SK-N-SH (cell line): ENCODE results near the gene LSS. TPM values are rescaled to one million over a fixed set of nuclear protein-coding genes. Genes with fewer than 3 reads are reported as not detected.
"Not testable (repeated sequence)": the region's sequence is repeated elsewhere in the genome, so short reads cannot be mapped to it uniquely, and the experiment has no call there.

ENCODE experiments used
- CTCF ChIA-PET: fragments of 300-600, 350-600 bp; formaldehyde crosslinking; extraction: SDS; loops from one replicate; lab custom pipeline; 2021; lab: Yijun Ruan, JAX
- POLR2A ChIA-PET: fragments of 350-600 bp; sonication (Branson Sonifier 250); formaldehyde crosslinking; extraction: SDS; loops from one replicate; lab custom pipeline; 2020; ENCODE audit warnings: antibody characterized with exemption, inconsistent platforms; lab: Yijun Ruan, JAX
- DNase-seq: peaks from one replicate; pipeline ENCODE4 v3.0.0; 2012
- H2AFZ ChIP-seq: fragments of 200-600 bp; sonication (generic); 2 replicates; pipeline ENCODE4 v1.8.1; 2016; ENCODE audit warnings: antibody characterized with exemption, mild to moderate bottlenecking, low read depth
- H3F3A ChIP-seq: fragments of 200-600 bp; sonication (generic); replicated peaks from 2 replicates; pipeline ENCODE3; 2016; ENCODE audit warnings: antibody characterized with exemption, mild to moderate bottlenecking; ENCODE audit not compliant: insufficient read depth
- H3K27ac ChIP-seq, 2 experiments: fragments of 200-500 bp in 1 of 2; fragments of 200-600 bp in 1 of 2; sonication (Bioruptor generic) in 1 of 2; sonication (generic), shearing (Covaris generic) in 1 of 2; 2 replicates each; pipeline versions ENCODE4 v1.5.1 to v1.6.1; 2014 to 2016; ENCODE audit warnings: low read depth in 2 of 2, inconsistent platforms in 1 of 2, low read length in 1 of 2, mild to moderate bottlenecking in 1 of 2, mixed read lengths in 1 of 2
- H3K27me3 ChIP-seq: fragments of 200-600 bp; sonication (generic), shearing (Covaris generic); 2 replicates; pipeline ENCODE4 v1.6.1; 2016; ENCODE audit warnings: mixed run types; ENCODE audit not compliant: insufficient read depth
- H3K36me3 ChIP-seq, 2 experiments: fragments of 200-500 bp in 1 of 2; fragments of 200-600 bp in 1 of 2; sonication (Bioruptor generic) in 1 of 2; sonication (generic) in 1 of 2; replicated peaks in 1 of 2; 2 replicates each; pipeline versions ENCODE3 to v1.5.1; 2014 to 2016; ENCODE audit warnings: low read length in 1 of 2, mild to moderate bottlenecking in 1 of 2; ENCODE audit not compliant: insufficient read depth in 2 of 2, control insufficient read depth in 1 of 2
- H3K4me1 ChIP-seq, 2 experiments: fragments of 200-500 bp in 1 of 2; fragments of 200-600 bp in 1 of 2; sonication (Bioruptor generic) in 1 of 2; sonication (generic), shearing (Covaris generic) in 1 of 2; 2 replicates each; pipeline versions ENCODE4 v1.5.1 to v1.6.1; 2014 to 2016; ENCODE audit warnings: low read depth in 1 of 2, low read length in 1 of 2, mixed run types in 1 of 2; ENCODE audit not compliant: insufficient read depth in 2 of 2, control insufficient read depth in 1 of 2
- H3K4me2 ChIP-seq: fragments of 200-600 bp; sonication (generic), shearing (Covaris generic); 2 replicates; pipeline ENCODE4 v1.6.1; 2017; ENCODE audit warnings: mixed run types
- H3K4me3 ChIP-seq, 2 experiments: fragments of 200-500 bp in 1 of 2; fragments of 200-600 bp in 1 of 2; sonication (Bioruptor generic) in 1 of 2; sonication (generic), shearing (Covaris generic) in 1 of 2; 2 replicates each; pipeline versions ENCODE4 v1.5.1 to v1.8.1; 2014 to 2016; ENCODE audit warnings: low read depth in 2 of 2, inconsistent platforms in 1 of 2, low read length in 1 of 2, mild to moderate bottlenecking in 1 of 2, mixed read lengths in 1 of 2, moderate library complexity in 1 of 2
- H3K79me2 ChIP-seq: fragments of 200-600 bp; sonication (generic); 2 replicates; pipeline ENCODE4 v1.8.1; 2017; ENCODE audit warnings: mild to moderate bottlenecking; ENCODE audit not compliant: insufficient read depth
- H3K9ac ChIP-seq: fragments of 200-600 bp; sonication (generic); 2 replicates; pipeline ENCODE4 v1.6.1; 2017; ENCODE audit warnings: mixed run types
- H3K9me2 ChIP-seq: fragments of 200-600 bp; sonication (generic); 2 replicates; pipeline ENCODE4 v1.6.1; 2017; ENCODE audit warnings: mixed run types
- H3K9me3 ChIP-seq: fragments of 200-600 bp; sonication (generic); 2 replicates; pipeline ENCODE4 v1.6.1; 2017; ENCODE audit warnings: mixed run types, mild to moderate bottlenecking, moderate library complexity
- H4K20me1 ChIP-seq: fragments of 200-600 bp; sonication (generic); 2 replicates; pipeline ENCODE4 v1.6.1; 2017; ENCODE audit warnings: mild to moderate bottlenecking, mixed run types; ENCODE audit not compliant: insufficient read depth
- CTCF ChIP-seq: fragments of 200-600 bp; sonication (generic); IDR thresholded peaks from 2 replicates; pipeline ENCODE4 v1.6.1; 2017; ENCODE audit warnings: antibody characterized with exemption, mild to moderate bottlenecking, moderate library complexity
- ELF1 ChIP-seq: IDR thresholded peaks from 2 replicates; pipeline ENCODE4 v1.4.0; 2012
- EZH2phosphoT487 ChIP-seq: fragments of 200-600 bp; sonication (generic); IDR thresholded peaks from 2 replicates; pipeline ENCODE4 v1.6.1; 2017; ENCODE audit warnings: low read depth, mixed run types, mild to moderate bottlenecking, antibody characterized with exemption, moderate library complexity, borderline replicate concordance
- FOXM1 ChIP-seq: IDR thresholded peaks from 2 replicates; pipeline ENCODE4 v1.4.0; 2012; ENCODE audit warnings: low read depth, mild to moderate bottlenecking
- JUND ChIP-seq: IDR thresholded peaks from 2 replicates; pipeline ENCODE4 v1.4.0; 2012
- MXI1 ChIP-seq: IDR thresholded peaks from 2 replicates; pipeline ENCODE4 v1.6.1; 2012; ENCODE audit warnings: mild to moderate bottlenecking, low read depth, low read length, improper control_type of control experiment
- NRF1 ChIP-seq: IDR thresholded peaks from 2 replicates; pipeline ENCODE4 v1.6.1; 2012; ENCODE audit warnings: low read depth, mild to moderate bottlenecking, low read length
- PBX3 ChIP-seq: IDR thresholded peaks from 2 replicates; pipeline ENCODE4; 2012
- POLR2AphosphoS5 ChIP-seq: IDR thresholded peaks from 2 replicates; pipeline ENCODE4 v1.6.1; 2012; ENCODE audit warnings: low read depth, low read length
- REST ChIP-seq: IDR thresholded peaks from 2 replicates; pipeline ENCODE4 v1.6.1; 2012; ENCODE audit warnings: mild to moderate bottlenecking, low read depth, low read length, moderate library complexity
- RFX5 ChIP-seq: IDR thresholded peaks from 2 replicates; pipeline ENCODE4 v1.6.1; 2012; ENCODE audit warnings: mild to moderate bottlenecking, improper control_type of control experiment, low read length
- RXRA ChIP-seq: IDR thresholded peaks from 2 replicates; pipeline ENCODE4 v1.4.0; 2012; ENCODE audit warnings: low read depth, mild to moderate bottlenecking, borderline replicate concordance
- SIN3A ChIP-seq: IDR thresholded peaks from 2 replicates; pipeline ENCODE4 v1.6.1; 2012; ENCODE audit warnings: low read depth, mild to moderate bottlenecking, low read length, moderate library complexity, borderline replicate concordance
- SMC3 ChIP-seq: IDR thresholded peaks from 2 replicates; pipeline ENCODE4 v1.6.1; 2012; ENCODE audit warnings: low read depth, low read length, improper control_type of control experiment
- YY1 ChIP-seq: IDR thresholded peaks from 2 replicates; pipeline ENCODE4 v1.4.0; 2012; ENCODE audit warnings: low read depth, mild to moderate bottlenecking
- ZBTB33 ChIP-seq: IDR thresholded peaks from 2 replicates; pipeline ENCODE4 v1.4.0; 2012; ENCODE audit warnings: low read depth, borderline replicate concordance
- WGBS: methylation state at CpG from one replicate; pipeline ENCODE4 v1.1.6; 2017; ENCODE audit warnings: low lambda C conversion rate; 5-methylcytosine and 5-hydroxymethylcytosine counted together
- polyA plus RNA-seq, 3 experiments: library from polyadenylated mRNA; depleted of rRNA; stranded (reverse); fragments of >200 nt; gene quantifications; 2 replicates each; pipeline ENCODE4 v1.2.3, GENCODE V29; 2012
- TF ChIP-seq, protein P1 (sequence below): fragments of 150-350 bp; IDR thresholded peaks from 2 replicates; pipeline ENCODE4 v1.6.1; 2017; ENCODE audit warnings: antibody characterized with exemption, low read length, low read depth, borderline replicate concordance

Gene LSS
- polyA plus RNA-seq, 1 of the 3 experiments (the other 2 are of a cell fraction) = 38.7 TPM

GRCh38 chr21:46243325-46243724 is 14.8 kb upstream of the LSS start:
- peaks cover 0 to 3% of the 10 kb centered on the region in 2 experiments; a peak in 1 of 4 replicates for H3K4me1 ChIP-seq
- ChIA-PET POLR2A (no interaction called here), CTCF (interaction anchor here (0.8 to 2.6 kb wide), 2 partner anchors 14 to 32 kb away, joined by 3 to 8 read pairs; no protein-coding TSS in a partner anchor)
- H4K20me1 ChIP-seq = no peaks in the 10 kb centered on the region
- H3K9me2 ChIP-seq = no peaks in the 10 kb centered on the region
- DNase-seq = no peak
- no peaks in the 10 kb centered on the region for H3K79me2 ChIP-seq
- H2AFZ ChIP-seq = no peak overlapping the region
- H3F3A ChIP-seq = peaks cover 4% of the 10 kb centered on the region
- H3K9ac ChIP-seq = no peak overlapping the region
- WGBS = 84% methylated on average over 8 of the region's 8 CpGs
- H3K27me3 ChIP-seq = no peaks in the 10 kb centered on the region
- H3K4me2 ChIP-seq = no peak overlapping the region
- H3K9me3 ChIP-seq = no peaks in the 10 kb centered on the region
- no peak overlapping the region for H3K27ac ChIP-seq
- TF ChIP-seq CTCF (no peak), YY1 (no peak), RXRA (no peak), SIN3A (no peak), FOXM1 (no peak), PBX3 (no peak), NRF1 (no peak), ZBTB33 (no peak), MXI1 (no peak), RFX5 (no peak), ELF1 (no peak), POLR2AphosphoS5 (no peak), SMC3 (no peak), EZH2phosphoT487 (no peak), JUND (no peak), REST (no peak)
- TF ChIP-seq, protein P1, sequence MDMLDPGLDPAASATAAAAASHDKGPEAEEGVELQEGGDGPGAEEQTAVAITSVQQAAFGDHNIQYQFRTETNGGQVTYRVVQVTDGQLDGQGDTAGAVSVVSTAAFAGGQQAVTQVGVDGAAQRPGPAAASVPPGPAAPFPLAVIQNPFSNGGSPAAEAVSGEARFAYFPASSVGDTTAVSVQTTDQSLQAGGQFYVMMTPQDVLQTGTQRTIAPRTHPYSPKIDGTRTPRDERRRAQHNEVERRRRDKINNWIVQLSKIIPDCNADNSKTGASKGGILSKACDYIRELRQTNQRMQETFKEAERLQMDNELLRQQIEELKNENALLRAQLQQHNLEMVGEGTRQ = no peak
- no peak overlapping the region for H3K4me3 ChIP-seq
- peaks cover 86 to 92% of the 10 kb centered on the region in 2 experiments for H3K36me3 ChIP-seq

DNA sequence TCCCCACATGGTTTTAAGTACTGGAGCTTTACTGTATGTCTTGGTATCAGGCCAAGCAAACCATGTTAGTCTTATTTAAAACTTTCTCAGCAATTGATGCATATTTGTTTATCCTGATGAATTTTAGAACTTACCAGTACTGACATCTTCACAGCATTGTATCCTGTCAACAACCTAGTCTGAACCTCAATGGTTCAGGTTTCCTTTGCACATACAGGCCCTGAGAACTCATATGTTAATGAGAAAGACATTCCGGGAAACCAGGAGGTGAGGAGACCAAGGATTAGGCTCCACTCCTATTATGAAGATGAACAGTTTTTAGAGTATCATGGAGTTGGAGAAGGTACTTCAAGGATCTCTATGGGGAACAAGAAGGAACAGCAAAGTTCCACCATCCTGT is 13.0 kb upstream of the LSS start:
- DNase-seq, H3K27ac ChIP-seq, POLR2A ChIA-PET, H3K9me2 ChIP-seq, H4K20me1 ChIP-seq, H3K4me2 ChIP-seq, H3K27me3 ChIP-seq, H3K9ac ChIP-seq, H3K9me3 ChIP-seq, H3K4me3 ChIP-seq, H3K4me1 ChIP-seq, H3F3A ChIP-seq, H2AFZ ChIP-seq, H3K79me2 ChIP-seq: not testable (repeated sequence)
- peaks cover 83 to 89% of the 10 kb centered on the region in 2 experiments for H3K36me3 ChIP-seq
- WGBS = 93% methylated on average over 1 of the region's 1 CpG
- CTCF ChIA-PET = interaction anchor here (1.1 to 1.5 kb wide), 3 partner anchors 10 to 98 kb away, joined by 3 to 6 read pairs (median 3); no protein-coding TSS in a partner anchor
